HEK293 (cell line): ENCODE measurements around the gene COL6A2.

Experiments used
- EGR2 ChIP-seq: fragments of 450-650 bp; formaldehyde crosslinking; IDR thresholded peaks from 2 replicates; pipeline ENCODE4 v1.5.1; 2016; ENCODE audit warnings: low read depth, missing biosample characterization, missing genetic modification characterization
- KLF10 ChIP-seq: fragments of 450-650 bp; IDR thresholded peaks from 2 replicates; pipeline ENCODE4 v1.5.1; 2018; ENCODE audit warnings: missing biosample characterization, mild to moderate bottlenecking, missing genetic modification characterization
- ZNF140 ChIP-seq: fragments of 450-650 bp; formaldehyde crosslinking; IDR thresholded peaks from 2 replicates; pipeline ENCODE4 v1.5.1; 2016; ENCODE audit warnings: missing biosample characterization, missing genetic modification characterization
- ZNF274 ChIP-seq, 2 experiments: fragments of 200-500 bp in 1 of 2; fragments of 450-650 bp in 1 of 2; sonication (Bioruptor generic) in 1 of 2; formaldehyde crosslinking in 1 of 2; IDR thresholded peaks; 2 replicates each; pipeline versions ENCODE4 v1.5.1 to v1.6.1; 2014 to 2016; ENCODE audit warnings: borderline replicate concordance in 1 of 2, inconsistent platforms in 1 of 2, low read length in 1 of 2, missing biosample characterization in 1 of 2, missing genetic modification characterization in 1 of 2
- ZNF560 ChIP-seq: fragments of 450-650 bp; formaldehyde crosslinking; IDR thresholded peaks from 2 replicates; pipeline ENCODE4 v1.5.1; 2017; ENCODE audit warnings: missing biosample characterization, missing genetic modification characterization, borderline replicate concordance
- ZNF670 ChIP-seq: fragments of 450-650 bp; formaldehyde crosslinking; IDR thresholded peaks from 2 replicates; pipeline ENCODE4 v1.5.1; 2016; ENCODE audit warnings: missing biosample characterization, missing genetic modification characterization, low read depth
- TF ChIP-seq, protein P1 (sequence below): fragments of 450-650 bp; formaldehyde crosslinking; IDR thresholded peaks from 2 replicates; pipeline ENCODE4 v1.5.1; 2016; ENCODE audit warnings: missing biosample characterization, missing genetic modification characterization

DNA sequence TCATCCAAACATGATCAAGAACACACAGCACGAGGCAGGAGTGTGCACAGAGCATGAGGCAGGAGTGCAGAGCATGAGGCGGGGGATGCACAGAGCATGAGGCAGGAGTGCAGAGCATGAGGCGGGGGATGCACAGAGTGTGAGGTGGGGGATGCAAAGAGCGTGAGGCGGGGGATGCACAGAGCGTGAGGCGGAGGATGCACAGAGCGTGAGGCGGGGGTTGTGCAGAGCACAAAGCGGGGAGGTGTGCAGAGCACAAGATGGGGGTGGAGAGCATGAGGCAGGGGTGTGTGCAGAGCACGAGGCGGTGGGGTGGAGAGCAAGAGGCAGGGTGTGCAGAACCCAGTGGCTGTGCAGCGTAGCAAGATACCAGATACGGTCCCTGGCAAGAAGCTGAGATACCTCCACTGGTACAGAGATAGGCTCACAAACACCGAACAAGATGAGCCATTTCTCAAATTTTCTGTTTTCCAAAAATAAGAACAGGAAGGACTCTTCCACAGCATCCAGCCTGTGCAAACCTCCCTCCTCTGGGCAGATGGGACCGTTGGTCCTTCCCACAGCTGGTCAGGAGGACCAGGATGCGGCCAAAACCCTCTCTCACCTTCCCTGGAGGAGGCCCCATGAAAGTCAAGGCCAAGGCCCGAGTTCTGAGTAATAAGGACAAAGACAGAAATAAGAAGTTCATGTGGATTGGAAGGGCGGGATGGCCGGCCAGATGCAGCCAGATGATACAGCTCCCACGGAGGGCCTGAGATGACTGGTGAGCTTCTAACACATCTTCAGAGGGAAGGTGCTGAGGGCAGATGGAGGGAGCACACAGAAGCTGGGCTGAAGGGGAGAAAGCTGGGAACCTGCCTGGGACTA is 74.3 kb downstream of the COL6A2 start:
- TF ChIP-seq ZNF274 (IDR thresholded peaks at IDR 0.05; ENCODE audit: low read length) (no peak), ZNF274 (tag by site-specific recombination; IDR thresholded peaks at IDR 0.05; ENCODE audit: borderline replicate concordance) (no peak), EGR2 (no peak), ZNF670 (no peak), ZNF560 (tag by site-specific recombination) (no peak), KLF10 (no peak), ZNF140 (tag by site-specific recombination) (no peak)
- TF ChIP-seq, protein P1, sequence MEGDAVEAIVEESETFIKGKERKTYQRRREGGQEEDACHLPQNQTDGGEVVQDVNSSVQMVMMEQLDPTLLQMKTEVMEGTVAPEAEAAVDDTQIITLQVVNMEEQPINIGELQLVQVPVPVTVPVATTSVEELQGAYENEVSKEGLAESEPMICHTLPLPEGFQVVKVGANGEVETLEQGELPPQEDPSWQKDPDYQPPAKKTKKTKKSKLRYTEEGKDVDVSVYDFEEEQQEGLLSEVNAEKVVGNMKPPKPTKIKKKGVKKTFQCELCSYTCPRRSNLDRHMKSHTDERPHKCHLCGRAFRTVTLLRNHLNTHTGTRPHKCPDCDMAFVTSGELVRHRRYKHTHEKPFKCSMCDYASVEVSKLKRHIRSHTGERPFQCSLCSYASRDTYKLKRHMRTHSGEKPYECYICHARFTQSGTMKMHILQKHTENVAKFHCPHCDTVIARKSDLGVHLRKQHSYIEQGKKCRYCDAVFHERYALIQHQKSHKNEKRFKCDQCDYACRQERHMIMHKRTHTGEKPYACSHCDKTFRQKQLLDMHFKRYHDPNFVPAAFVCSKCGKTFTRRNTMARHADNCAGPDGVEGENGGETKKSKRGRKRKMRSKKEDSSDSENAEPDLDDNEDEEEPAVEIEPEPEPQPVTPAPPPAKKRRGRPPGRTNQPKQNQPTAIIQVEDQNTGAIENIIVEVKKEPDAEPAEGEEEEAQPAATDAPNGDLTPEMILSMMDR, result no peak
